HG03378 (cell line): Measurements from ENCODE around the gene STXBP4.

ENCODE experiments used
- ATAC-seq: cut with Tn5 transposase; IDR thresholded peaks from one replicate; pipeline ENCODE4 v1.9.1; 2021; ENCODE audit warnings: mild to moderate bottlenecking, moderate library complexity; ENCODE audit not compliant: unreplicated experiment

Gene STXBP4

DNA sequence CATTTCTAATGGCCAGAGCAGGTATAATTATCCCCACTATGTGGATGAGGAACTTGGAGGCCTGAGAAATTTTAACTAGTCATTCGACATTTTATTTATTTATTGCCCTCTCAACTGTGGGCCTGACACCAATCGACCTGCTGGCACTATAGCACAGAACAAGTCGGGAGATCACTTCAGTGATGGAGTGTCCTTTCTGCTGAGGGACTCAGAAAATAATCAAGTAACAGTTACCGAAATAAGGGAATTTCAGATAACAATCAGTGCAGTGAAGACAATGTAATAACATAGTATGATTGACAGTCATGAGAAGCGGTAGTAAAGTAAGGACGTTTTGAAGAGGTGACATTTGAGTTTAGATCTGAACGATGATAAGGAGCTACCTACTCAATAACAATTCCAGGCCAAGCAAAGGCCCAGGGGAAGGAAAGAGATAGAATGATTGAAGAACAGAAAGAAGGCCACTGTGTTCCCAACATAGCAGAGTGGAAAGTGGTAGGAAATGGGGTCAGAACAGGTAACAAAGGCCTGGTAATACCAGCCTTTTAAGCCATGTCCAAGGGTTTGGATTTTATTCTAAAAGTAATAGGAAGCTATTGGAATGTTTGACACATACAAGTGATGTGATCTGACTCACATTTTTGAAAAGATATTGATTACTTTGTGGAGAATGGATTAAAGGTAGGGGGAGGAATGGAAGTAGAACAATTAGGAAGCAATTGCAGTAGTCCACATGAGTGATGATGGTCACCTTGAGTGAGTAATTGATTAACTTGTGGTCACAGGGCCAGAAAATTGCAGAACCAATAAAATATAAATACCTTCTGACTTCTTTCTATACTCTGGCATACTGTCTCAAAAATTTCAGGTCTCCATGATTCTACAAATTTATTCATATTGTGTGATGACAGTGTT lies 1.4 kb downstream of the STXBP4 start:
- no peak for ATAC-seq

DNA sequence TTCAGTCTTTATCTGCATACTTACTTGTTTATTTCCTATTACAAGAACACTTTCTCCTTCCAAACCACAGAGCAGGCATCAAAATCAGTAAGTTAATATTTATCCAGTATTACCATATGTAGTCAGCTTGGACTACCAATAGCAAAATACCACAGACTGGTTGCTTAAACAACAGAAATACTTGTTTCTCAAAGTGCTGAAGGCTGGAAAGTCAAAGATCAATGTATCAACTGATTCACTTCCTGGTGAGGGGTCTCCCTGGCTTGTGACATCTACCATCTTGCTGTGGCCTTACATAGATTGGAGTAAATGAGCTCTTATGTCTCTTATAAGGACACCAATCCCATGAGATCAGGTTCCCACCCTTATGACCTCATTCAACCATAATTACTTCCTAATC lies 2.6 kb downstream of the STXBP4 start:
- ATAC-seq: peak; percentile 27

DNA sequence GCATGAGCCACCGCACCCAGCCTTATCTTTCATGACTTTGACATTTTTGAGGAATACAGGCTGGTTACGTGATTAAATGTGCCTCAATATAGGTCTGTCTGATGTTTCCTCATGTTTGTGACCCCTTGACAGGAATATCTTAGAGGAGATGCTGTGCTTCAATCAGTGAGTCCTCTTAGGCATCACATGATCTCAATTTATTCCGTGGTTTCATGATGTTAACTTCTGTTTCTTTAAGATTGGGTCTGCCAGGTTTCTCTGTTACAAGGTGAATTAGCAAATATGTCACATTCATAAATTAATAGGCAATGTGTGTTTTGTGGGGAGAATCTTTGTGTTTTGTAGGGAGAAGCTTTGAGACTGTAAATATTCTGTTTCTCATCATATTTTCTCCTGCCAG lies 3.3 kb downstream of the STXBP4 start:
- no peak for ATAC-seq

DNA sequence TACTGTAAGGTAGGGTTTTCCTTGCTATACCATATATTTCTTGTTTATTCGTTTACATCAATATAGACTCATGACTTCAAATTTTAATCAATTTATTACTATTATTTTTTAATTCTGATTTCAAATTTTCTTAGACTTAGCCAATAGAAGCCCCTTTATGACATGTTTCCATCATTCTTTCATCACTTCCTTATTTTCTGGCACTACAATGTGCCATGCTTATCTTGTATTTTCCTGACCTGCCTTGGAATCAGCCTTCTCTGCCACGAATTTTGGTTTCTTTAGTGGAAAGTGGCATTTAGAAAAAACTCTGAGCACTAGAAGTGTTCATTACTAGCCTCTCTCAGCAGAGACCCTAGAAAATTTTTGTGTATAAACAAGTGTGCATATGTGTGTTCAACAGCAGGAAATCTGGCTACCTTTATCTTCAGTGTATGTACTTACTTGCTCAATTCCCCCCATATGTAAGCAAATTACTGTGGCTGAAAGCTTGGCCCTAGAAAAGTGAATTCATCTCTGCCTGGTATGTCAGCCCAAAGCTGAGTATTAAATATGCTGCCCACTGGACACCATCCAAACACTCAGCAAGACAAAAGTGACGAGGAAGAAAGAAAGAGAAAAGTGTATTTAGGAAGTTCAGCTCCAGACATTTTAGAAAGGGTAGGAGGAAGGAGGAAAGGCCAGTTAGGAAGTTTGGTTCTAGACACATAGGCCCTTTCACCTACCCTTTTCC lies 4.0 kb downstream of the STXBP4 start:
- ATAC-seq: no peak

DNA sequence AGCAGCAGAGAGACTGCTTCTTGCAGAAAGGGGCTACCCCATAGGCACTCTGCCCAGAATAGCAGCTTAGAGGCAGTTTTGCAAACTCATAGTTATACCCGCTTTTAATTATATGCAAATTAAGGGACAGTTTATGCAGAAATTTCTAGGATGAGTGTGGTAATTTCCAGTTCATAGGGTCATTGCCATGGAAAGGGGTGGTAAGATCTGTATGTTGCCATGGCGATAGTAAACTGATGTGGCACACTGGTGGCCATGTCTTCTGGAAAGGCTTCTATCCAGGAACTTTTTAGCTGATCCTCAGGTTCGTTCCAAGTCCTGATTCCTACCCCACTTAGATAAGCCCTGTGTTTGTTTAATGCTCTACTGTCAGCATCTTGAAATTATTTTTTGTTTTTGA lies 6.2 kb downstream of the STXBP4 start:
- no peak for ATAC-seq

DNA sequence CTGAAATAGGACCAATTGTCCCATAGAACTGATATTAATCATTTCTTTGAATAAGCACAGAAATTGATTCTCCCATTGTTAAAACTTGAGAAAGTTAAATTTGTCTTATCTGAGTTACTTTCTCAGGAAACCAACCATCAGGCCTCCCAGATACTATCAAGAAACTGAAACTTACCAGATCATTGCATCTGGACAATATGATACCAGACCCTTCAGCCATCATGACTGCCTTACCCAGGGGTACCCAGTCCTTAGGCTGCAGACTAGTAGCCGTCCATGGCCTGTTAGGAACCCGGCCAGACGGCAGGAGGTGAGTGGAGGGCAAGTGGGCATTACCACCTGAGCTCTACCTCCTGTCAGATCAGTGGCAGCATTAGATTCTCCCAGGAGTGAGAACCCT lies 7.8 kb downstream of the STXBP4 start:
- ATAC-seq: no peak

DNA sequence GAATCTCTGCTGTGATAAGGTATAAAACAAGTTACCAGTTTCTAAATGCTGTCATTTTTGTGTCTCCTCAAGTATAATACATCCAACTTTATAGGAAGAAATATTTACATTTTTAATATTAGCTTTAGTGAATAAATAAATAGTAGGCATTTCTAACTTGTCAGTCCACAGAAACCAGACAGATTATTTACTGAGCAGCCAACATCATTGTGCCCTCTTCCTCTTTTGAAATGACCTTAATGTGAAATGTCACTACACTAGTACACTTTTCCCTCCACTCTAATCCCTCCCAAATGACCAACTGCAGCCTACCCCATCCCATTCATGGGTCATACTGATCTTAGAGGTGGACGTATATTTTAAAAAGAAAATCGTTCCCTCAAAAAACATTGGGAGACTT lies 9.2 kb downstream of the STXBP4 start:
- ATAC-seq: no peak

DNA sequence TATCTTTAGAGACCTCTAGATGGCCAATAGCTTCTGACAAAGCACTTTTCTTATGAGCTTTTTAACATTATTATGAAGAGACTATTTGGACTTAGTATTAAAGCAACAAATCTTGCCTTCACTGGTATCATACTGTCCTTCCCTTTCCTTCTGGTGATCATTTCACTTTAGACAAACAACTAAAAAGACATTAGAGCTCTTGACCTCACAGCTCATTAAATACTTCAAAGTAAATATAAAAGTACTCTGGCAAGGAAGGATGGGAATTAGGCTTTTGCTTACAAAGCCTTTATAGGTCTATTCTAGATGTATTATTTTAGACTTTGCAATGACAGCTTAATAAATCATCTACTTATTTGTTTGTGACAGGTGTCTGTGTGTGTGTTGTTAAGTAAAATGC lies 11.1 kb downstream of the STXBP4 start:
- no peak for ATAC-seq

DNA sequence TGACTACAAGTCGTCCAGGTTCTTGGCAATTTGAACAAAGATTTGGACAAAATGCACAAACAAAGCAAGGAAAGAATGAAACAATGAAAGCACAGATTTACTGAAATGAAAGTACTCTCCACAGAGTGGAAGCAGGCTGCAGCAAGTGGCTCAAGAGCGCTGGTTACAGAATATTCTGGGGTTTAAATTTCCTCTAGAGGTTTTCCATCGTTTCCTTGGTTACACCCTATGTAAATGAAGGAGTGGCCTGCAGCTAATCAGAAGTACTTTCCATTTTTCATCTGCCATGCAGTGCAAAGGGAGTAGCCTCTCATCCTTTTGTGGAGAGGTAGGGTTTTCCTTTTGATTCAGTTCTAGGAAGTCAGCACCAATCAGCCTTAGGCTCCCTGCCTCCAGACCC lies 11.8 kb downstream of the STXBP4 start:
- no peak for ATAC-seq

DNA sequence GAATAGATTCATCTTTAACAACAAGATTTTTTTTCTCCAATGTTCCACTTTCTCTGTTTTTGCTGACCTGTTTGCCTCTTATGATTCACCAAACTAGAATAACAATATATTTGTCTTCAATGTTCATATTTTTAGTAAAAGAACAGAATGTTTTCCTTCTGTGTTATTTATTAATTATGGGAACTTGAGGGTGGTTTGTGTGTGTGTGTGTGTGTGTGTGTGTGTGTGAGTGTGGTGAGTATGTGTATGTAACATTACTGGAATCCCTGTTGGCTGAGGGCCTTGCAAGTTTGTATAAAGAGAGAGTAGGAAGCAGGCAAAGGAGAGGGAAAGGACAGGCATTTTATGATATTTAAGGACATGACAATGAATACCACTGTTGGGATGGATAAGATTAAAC lies 13.8 kb downstream of the STXBP4 start:
- ATAC-seq: no peak

DNA sequence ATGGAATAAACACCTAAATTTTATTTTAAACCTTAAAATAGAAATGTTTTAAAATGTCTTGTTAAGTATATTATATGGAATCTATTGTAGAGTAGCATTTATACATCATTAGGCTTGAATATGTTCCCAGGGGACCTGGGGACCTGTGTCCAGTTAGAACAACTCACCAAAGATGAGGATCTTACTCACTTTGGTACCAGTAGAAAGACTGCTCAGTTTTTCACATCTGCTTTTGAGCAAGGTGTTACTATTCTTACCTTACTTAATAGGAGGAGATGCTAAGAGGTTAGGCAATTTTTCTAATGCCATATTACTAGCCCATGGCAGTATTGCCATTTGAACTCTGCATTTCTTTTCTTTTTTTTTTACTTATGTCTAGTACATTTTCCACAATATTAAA lies 14.7 kb downstream of the STXBP4 start:
- no peak for ATAC-seq

DNA sequence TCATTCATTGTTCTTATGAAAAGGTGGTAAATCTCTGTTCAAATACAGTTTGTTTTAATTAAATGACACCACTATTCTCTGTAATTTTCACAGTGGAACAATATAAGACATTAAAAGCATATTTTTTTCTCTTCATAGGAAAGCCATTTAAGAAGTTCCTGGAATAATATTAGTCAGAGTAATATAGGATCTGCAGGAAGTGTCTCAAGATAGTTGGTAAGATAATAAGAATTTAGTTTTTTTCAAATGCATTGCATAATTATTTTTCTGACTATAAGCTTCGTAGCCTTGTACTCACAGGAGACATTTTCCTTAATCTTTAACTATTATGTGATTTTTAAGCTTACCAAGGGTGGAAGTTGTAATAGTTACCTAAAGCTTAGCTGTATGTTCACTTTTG lies 16.9 kb downstream of the STXBP4 start:
- no peak for ATAC-seq

DNA sequence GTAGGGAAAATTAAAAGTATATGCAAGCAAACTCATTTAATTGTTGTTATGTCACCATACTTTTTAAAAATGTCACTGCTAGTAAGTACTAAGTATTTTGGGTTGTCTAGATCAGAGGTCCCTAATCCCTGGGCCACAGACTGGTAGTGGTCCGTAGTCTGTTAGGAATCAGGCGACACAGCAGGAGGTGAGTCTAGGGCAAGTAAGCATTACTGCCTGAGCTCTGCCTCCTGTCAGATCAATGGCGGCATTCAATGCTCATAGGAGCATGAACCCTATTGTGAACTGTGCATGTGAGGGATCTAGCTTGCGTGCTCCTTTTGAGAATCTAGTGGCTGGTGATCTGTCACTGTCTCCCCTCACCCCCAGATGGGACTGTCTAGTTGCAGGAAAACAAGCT lies 21.6 kb downstream of the STXBP4 start:
- no peak for ATAC-seq

DNA sequence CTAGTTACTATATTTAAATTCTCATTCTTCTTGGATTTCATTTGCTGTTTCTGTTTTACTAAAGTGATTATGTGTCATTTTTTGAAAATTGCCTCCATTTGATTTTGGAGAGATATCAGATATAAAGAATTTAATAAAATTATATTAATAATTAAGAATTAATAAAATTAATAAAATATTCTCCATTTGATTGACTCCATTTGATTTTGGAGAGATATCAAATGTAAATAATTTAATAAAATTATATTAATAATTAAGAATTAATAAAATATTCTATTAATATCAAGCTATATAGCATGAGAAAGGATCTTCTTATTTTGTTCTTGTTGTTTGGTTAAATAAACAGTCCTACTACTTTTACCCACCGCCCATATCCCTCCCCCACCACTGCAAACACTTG lies 23.0 kb downstream of the STXBP4 start:
- no peak for ATAC-seq

DNA sequence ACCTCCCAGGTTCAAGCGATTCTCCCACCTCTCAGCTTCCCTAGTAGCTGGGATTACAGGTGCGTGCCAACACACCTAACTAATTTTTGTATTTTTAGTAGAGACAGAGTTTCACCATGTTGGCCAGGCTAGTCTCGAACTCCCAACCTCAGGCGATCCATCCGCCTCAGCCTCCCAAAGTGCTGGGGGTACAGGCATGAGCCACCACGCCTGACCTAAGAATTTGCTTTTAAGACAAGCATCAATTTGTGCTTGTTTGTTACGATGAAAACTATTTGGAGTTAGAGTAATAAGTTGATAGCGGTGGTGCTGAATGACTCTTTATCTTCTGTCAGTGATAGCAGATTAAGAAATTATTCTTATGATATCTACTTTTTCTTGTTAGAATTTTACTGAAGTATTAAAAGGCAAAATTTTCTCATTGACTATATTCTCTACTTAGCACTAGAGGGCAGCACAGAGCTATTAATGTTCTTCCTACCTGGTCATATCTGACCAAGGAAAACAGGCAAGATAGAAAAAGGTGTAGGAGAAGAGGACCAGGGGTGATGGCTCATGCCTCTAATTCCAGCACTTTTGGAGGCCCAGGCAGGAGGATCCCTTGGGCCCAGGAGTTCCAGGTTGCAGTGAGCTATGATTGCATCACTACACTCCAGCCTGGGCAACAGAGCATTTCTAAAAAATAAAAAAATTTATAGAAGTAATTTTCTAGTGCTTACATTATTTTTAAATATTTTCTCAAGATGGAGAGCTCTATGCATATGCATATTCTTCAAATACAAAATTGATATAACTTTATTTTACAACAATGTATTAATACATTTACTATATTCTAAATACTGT lies 24.5 kb downstream of the STXBP4 start:
- ATAC-seq: no peak

DNA sequence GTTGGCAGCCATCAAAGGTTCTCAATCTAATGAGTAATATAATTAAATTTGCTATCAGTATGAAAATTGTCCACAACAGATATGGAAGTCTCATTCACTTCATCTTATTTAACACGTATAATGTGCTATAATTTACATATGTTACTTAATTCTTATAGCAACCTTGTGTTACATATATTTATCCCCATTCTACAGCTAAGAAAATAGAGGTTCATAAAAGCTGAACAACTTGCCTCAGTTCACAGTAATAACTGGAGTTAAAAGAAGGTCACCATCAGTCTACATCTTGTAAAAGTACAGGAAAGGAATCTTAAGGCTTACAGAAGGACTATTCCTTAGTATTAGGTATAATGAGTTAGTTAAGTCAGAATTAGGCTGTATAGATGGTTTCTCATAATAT lies 27.9 kb downstream of the STXBP4 start:
- ATAC-seq: no peak

DNA sequence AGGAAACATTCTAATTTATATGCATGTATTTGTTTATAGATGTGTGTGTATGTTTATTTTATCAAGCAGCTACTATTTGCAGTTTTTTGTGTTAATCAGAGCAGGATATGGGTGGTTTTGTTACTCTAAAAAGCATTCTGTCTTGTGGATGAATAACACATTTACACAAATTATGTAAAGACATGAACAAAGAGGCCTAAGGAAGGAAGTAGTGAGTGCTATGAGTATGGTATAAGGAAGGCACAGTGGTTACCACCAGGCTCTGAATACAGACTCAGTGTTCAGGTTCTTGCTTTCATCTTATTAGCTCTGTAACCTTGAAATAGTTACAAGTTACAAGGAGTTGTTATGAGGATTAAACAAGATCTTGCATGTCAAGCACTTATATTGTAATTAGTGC lies 33.9 kb downstream of the STXBP4 start:
- ATAC-seq: no peak

DNA sequence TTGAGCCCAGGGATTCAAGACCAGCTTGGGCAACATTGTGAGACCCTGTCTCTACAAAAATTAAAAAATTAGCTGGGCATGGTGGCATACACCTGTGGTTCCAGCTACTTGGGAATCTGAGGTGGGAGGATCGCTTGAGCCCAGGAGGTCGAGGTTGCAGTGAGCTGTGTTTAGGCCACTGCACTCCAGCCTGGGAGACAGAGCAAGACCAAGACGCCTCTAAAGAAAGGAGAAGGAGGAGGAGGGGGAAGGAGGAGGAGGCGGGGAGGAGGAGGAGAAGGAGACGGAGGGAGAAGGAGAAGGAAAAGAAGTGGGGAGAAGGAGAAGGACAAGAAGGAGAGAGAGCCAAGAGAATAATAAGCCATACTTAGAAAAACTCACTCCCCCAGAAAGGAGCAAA lies 35.9 kb downstream of the STXBP4 start:
- no peak for ATAC-seq

DNA sequence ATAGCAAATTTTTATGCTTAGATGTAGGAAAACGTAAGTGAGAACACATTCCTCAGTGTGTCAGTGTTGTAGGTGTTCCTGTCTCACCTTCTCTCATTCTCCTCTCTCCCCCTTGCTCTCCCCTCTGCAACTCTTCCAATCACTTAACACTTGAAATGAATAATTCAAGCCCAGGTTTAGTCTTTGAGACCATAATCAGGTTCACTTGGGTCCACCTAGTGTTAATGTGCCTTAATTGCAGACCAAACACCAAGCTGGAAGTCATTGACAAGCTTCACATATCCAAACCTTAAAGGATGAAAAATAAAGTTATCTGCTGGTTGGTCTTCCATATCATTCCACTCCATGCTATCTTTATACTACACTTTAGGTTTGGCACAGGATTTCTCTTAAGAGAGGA lies 37.0 kb downstream of the STXBP4 start:
- peak; percentile 55 for ATAC-seq

DNA sequence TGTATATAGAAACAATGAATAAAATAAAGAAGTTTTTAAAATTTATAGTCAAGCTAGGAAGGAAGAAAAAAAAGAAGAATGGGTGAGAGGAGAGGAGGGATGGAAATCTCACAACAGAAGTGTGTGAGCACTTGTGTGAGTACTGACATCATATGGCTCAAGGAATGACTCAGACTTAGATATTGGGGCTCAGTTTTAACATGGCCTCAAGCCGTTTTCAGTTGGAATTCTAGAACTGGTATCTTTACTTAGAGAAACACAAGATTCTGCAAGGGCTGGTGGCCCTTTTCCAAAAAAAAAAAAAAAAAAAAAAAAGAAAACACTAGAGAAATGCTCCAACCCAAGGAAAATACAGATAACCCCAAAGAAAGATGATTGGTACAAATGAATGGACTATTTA lies 55.1 kb downstream of the STXBP4 start:
- ATAC-seq: no peak

DNA sequence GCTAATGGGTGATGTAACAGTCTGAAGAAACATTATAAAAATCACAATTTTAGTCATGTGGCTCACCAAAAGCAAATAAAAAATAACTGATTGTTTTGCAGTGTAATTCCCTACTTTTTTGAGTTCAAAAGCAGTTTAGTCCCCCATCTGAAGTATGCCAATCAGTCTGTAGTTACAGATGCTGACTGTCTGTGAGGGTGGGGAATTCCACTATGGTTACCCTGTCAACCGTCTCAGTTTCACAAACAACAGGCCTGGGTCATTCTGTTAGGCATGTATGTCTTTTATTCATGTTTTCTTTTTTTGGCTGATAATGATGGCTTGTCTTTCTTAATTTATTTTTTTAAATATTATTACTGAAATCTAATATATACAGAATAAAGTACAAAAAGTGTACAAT lies 69.3 kb downstream of the STXBP4 start:
- ATAC-seq: peak; percentile 99
